ENCODE measurements around the gene MTMR6.

Gene MTMR6

DNA sequence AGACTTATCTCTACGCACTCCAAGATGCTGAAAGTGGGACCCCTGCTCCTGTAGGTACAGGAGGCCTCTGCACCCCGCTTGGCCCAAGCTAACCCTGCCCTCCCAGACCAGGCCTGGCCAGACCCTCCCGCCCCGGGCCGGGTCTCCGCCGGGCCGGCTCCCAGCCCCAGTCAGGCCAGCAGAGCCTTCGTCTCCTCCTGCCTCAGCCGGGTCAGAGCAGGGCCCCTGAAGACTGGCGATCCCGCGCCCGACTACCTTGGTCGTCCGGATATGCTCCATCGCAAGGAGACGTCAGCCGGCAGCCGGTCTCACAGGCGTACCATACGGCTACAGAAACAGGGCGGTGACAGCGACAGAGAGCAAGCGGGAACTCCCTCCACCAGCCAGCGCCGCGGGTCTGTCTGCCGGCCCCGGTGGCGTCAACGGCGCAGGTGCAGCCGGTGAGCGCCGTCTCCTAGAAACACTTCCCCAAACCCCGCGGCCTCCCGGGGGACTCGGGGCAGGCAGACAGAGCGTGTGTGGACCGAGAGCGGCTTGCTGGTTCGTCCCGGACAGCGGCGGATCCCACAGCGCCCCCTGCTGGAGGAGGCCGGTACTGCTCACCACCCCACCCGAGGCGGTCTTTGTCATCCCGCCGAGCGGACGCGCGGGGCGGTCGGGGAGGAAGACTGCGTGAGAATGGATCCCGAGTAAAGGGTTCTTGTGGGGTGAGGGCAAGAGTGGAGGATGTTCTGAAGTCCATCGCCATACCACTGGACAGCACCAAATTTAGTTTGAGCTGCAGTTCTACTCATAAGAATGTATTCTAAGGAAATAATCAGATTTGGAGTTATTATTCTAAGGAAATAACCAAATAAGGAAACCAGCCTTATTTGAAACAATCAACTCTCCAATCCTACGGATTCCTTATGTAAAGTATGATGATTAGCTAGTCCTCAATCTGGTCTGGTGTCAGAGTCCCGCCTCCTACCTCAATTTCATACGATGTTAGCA lies at the start of gene MTMR6:
TSS of gene MTMR6 (minus strand) at position 520 of the 993 bp plus-strand sequence. CDS start at position 279, 241 bp downstream.
- no peak for FAIRE-seq

DNA sequence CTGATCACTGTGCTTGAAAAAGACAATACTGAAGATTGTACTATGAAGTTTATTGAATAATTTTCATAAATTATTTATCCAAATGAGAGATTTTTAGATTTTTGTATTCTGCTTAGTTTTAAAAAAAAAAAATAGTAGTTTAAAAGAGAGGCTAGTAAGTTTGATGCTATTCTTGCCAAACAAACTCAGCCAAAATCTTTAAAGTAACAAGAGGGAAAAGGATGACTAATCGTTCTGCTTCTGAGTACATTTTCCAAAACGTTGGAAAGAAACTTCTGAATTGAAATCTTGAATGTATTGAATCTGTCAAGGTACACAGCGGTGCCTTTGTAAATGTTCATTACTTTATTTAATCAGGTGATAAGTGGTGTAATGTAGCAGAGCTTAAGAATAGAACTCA lies 48.6 kb upstream of the MTMR6 start:
- no peak for FAIRE-seq

DNA sequence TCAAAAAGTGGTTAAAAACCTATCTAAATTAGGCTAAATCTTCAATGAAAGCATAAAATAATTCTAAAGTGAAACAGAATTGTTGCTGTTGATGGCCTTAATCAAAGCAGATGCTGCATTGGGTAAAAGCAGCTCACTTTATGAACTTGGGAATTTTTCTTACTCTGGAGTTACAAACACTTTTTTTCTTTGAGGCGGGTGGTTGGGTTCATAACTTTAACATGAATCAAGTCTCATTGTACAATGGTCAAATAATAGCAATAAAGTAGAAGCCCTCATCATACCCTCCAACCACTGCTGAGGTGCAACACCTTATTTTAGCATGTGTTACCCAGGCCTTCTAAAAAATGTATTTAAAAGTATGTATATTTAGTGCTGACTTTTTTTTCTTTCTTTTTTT lies 43.3 kb upstream of the MTMR6 start:
- no peak for FAIRE-seq

DNA sequence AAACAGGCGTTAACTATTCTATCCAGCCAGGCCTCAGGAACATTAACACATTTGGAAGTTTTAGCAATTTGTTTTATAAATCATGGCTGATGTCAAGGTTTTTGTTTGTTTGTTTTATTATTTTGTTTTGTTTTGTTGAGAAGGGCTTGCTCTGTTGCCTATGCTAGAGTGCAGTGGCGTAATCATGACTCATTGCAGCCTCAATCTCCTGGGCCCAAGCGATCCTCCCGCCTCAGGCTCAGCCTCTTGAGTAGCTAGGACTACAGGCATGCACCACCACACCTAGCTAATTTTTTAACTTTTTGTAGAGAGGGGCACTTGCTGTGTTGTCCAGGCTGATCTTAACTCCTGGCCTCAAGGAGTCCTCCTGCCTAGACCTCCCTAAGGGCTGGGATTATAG lies 42.4 kb upstream of the MTMR6 start:
- FAIRE-seq, result no peak

DNA sequence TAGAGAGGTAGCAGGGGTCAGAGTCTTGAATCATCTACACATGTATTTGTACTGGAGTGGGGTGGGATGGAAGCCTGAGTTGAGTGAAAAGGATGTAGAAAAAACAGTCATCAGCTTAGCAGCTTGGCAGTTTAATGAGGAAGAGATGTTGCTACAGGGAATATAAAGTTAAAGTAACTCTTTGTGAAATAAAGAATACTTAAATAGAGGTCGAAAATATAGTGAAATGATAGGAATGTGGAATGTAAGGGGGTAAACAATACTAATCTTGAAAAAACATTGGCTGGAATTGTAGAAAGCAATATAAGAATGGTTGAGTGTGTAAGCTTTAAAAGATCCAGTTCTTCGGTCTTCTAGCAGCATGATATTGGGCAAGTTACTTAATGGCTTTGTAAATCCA lies 36.8 kb upstream of the MTMR6 start:
- no peak for FAIRE-seq

DNA sequence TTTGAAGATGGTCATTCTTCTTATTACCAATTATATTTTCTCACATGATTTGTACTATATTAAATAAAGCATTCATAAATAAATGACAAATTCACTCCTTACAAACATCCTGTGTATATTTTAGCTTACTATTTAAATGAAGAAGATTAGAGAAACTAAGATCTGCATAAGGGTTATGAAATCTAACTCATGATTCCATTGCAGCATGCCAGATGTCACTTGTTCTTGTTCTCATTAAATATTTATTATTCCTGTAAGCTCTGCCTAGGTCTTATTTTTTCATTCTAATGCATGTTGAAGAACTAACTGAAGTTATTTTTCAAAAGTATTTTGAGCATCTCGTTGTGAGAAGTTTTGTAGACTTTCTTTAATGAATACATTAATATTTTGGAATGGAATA lies 32.5 kb upstream of the MTMR6 start:
- peak; percentile 68 for FAIRE-seq

DNA sequence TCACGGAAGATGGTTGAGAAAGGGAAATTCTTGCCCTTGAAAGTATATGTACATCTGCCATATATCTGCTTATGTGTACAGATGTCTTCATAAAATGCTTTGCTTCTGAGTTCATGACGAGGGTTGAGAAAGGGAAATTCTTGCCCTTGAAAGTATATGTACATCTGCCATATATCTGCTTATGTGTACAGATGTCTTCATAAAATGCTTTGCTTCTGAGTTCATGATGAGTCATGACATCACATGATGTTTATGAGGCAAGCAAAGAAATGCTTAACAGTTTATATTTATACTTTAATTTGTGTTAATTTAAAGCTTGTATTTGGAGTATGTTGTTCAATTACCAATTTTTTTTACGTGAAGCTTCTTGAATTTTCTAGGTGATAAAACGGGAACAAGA lies 31.7 kb upstream of the MTMR6 start:
- FAIRE-seq, result peak; percentile 45

DNA sequence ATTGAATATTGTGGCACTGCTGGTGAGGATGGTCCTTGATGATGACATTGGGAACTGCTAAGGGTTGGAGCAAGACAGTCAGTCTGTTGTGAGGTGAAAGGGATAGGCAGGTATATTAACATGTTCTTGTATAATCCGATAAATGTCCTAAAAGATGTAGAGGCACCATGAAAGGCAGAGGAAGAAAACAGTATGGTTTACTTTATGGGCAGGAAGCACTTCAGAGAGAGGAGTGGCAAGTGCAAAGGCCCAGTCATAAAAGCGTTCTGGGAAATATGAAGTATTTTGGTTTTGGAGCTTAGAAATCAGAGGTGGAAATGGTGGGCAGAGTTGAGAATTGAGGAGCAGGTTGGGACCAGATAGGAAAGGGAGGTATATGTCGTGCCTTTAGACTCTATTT lies 23.6 kb upstream of the MTMR6 start:
- FAIRE-seq, result no peak

DNA sequence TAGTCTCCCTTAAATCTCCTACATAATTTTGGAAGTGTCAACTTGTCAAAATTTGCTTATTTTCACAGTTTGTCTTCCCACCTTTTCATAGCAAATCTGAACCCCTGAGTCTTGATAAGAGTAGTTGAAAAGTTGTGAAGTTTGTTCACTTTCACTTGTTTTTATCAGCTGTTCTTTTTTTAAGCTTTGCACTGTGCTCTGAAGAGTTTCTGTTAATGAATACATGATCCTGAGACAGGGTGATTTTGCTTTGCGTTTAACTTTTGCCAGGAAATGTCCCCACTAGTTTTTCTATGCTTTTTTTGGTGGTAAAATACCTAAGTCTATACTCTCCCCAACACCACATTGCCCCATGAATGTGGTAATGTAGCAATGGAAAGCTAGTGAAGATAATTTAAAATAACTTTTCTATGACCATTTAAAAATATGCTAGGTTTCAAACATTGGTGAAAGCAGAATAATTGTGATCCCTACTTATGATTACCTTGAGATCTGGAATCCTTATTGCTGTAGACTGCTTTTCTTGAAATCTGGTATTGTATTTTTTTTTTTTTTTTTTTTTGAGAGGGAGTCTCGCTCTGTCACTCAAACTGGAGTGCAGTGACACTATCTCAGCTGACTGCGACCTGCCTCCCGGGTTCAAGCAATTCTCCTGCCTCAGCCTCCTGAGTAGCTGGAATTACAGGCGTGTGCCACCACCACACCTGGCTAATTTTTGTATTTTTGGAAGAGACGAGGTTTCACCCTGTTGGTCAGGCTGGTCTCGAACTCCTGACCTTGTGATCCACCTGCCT lies 19.6 kb upstream of the MTMR6 start:
- no peak for FAIRE-seq

DNA sequence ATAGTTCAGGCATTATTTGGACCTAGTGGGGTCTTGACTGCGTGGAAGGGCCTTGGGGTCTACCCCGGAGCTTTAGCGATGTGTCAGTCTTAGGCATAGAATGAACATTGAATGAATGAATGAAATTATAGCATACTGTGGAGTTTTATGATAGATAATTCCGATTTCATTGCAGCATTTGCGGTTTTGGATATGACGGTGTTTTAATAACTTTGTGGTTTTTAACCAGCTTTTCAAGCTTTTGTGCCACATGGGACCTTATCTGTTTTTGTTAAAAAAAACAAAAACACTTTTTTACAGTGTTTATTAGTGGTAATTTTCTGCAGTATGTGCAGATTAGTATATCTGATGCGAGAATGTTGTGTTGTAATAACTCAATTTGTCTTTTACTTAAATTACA lies 14.8 kb upstream of the MTMR6 start:
- FAIRE-seq, result no peak

DNA sequence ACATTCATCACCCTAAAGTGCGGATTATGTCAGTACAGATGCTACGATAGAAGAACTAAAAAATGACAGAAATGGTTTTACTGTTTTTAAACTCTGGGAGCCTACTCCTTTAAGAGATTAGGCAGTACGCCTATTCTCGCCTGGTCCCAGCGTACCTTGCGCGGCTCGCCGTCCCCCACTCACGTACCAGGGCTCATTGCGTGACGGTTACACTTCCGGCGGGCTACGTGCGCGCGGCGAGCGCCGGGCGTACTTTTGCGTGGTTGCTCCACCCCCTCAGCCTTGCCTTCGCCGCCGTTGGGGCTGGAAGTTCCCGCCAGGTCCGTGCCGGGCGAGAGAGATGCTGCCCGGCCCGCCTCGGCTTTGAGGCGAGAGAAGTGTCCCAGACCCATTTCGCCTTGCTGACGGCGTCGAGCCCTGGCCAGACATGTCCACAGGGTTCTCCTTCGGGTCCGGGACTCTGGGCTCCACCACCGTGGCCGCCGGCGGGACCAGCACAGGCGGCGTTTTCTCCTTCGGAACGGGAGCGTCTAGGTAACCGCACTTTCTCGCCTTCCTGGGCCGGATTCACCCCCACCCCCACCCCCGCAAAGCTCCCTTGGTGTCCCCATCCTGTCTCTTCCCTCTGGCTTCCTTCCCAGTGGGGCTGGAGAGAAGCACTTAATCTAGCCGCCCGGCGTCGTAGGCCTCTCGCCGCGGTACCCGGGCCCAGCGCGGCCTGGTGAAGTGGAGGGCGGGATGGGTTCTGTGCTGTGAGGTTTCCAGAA lies 14.2 kb upstream of the MTMR6 start, which contains the start of gene NUP58:
TSS of gene NUP58 (plus strand) at position 279 of the 767 bp plus-strand sequence. CDS start at position 428, 149 bp downstream.
- FAIRE-seq, result peak; percentile 93

DNA sequence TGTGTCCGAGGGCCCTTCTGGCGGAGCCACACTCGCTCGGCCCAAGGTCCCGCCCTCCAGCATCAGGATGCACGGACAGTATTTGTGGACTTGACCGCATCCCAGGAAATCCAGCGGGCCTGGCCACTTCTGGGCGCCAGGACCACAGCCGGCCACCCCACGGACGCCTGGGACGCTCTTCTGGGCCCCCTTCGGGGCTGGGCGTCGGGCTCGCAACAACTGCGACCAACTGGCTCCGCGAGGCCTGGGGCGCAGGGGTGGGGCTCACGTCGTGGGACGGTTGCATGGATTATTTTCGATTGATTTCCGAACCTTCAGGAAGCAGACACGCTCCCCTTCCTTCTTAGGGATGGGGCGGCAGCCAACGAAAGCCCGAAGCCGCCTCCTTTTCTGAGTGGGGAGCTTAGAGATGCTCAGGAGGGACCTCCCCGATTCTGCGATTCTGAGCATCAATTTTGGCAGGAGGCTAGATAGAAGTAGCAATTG lies 13.6 kb upstream of the MTMR6 start:
- no peak for FAIRE-seq

DNA sequence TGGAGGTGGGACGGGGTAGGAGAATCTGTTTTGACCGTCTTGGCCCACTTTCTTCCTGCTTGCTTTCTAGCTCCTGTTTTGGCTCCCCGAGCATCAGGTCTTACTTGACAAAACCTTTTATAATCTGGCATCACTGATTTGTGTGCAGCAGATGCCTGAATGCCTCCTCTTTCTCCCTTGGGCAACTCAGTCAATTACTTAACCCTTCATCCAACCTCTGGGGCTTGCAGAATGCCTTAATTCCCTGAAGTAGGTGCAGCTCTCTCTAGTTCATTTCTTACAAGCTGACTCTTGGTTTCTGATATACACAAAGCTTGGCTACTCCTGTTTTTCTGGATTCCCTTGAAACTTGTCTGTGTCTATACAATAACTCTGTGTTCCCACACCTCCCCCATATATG lies 8.4 kb upstream of the MTMR6 start:
- FAIRE-seq, result no peak

DNA sequence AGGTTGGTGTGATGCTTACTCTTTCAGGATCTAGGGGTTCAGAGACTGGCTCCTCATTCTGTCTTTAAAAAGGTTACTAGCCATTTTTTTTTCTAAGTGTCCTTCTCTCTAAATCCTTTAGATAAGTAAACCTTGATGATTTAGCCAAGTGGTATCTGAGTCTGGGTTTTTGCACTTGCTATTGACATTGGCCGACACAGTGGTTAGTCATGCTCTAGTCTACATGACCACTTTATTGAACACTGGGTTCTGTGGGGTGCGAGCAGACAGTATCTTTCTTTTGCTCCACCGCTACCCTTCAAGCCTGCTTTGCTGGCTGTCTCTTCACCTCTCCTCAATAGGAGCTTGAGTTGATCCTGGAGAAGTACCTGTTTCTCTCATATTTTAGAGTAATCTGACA lies 7.9 kb upstream of the MTMR6 start:
- no peak for FAIRE-seq

DNA sequence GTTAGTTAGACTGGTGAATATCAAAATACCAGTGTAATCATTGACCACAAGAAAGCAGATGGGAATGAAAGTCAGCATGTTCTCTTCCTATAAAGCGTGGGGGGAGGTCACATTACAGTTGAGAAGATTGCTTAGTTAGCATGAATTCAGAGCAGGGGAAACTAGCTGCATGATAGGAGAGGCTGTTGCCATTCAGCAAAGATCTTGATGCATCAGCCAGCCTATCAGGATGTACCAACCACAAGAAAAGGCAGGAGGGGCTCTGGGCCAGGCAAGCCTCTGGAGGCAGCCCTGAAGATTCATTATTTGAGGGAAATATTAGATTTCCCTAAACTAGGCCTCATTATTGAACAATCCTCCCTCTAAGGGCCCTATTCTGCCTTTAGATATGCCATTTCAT lies 5.0 kb upstream of the MTMR6 start:
- FAIRE-seq, result peak; percentile 79

DNA sequence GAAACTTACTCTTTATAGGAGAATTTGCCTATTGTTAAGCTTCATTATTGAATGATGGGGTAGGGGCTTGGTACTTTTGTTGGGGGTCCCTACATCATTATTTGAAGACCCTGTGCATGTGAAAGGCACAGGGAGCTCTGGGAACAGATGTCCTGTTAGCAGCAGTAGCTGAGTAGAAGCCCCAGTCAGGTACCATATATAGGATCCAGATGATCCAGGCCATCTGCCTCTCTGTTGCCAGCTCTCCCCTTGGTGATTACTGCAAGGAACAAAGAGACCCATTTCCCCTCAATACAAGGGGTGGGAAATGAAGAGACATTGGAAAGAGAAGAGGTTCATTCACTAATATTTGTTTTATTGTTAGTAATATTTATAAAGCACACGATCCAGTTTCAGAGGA lies 4.4 kb upstream of the MTMR6 start:
- FAIRE-seq, result no peak

DNA sequence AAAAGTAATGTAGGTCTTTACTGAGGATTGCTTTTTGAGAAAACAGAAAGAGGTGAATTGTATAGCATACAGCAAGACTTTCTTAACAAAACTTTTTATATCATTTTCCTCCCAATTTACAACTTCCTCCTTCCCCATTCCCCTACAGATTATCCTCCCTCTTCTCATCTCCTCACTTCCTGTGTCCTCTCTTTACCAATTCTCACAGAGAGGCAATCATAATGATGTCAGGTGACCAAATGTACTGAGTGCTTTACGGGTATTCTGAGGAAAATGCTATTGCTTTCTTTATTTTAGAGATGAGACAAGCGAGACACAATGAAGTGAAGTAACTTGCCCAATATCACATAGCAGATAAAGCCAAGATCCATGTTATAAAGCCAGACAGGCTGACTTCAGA lies 1.7 kb upstream of the MTMR6 start:
- FAIRE-seq, result no peak

DNA sequence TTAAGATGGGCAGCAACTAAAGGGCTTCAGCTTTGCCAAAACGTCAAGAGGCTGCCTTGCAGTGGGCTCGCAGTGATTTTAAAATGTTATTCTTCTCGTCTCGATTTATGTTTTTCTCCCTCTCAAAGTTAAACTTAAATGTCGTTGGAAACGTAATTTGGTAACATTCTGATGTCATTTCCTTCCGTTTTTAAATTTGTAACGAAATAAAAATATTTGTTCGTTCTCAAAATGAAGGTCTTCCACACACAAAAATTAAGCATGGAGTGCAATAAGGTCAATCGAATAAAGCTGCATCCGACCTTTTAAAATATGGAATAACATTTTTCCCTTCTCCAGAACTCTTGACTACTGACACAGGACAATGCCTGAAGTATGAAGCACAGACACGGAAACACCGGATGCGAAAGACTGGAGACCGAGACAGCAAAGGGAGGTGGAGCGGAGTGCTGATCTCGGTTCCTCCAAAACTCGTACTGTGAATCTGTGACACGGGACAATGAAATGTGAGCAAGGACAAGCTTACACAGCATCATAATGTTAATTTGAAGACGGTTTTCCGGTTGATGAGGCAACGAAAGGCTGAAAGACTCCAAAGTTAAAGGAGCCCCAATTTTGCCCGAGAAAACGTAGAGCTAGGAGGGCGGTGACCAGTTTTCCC lies 850 bp downstream of the MTMR6 start:
- FAIRE-seq, result peak; percentile 64

DNA sequence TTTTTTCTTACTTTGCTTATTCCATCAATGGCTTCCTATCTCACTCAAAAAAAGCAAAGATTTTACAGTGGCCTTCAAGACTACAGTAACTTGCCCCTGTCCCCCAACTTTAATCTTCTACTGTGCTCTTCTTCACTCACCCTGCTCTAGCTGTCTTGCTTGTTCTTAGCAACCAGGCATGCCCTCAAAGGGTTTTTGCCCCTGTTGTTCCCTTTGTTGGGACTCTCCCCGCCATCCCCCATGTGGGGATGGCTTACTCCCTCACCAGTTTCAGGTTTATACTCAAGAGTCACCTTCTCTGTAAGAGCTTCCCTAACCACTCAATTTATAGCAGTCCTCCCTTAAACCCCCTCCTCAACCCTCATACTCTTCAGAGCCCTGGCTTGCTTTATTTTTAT lies 5.4 kb downstream of the MTMR6 start:
- no peak for FAIRE-seq

DNA sequence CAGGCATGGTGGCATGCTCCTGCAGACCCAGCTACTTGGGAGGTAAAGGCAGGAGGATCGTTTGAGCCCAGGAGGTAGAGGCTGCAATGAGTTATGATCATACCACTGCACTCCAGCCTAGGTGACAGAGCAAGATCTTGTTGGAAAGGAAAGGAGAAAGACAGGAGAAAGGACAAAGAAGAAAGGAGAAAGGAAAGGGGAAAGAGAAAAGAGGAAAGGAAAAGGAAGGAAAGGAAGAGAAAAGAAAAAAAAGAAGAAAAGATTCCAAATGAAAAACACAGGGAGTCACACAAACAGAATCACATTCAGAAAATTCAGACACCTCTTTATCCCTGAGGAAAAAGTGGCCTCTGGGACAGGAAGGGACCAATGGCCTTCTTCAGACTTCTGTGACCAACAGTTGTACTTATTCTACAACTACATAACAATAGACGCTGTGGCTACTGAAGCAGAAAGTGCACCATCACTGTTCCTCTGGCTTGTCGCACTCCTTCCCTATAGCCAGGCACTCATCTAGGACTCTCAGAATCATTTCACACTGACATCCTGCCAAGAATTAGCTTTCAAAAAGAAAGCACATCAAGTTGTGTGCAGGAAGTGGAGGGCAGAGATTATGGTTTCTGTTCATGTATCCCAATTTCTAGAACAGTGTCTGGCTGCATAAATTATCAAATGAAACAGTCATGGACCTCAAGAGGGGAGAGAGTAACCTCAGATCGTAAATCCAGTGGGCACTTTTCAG lies 5.9 kb downstream of the MTMR6 start:
- FAIRE-seq, result no peak

DNA sequence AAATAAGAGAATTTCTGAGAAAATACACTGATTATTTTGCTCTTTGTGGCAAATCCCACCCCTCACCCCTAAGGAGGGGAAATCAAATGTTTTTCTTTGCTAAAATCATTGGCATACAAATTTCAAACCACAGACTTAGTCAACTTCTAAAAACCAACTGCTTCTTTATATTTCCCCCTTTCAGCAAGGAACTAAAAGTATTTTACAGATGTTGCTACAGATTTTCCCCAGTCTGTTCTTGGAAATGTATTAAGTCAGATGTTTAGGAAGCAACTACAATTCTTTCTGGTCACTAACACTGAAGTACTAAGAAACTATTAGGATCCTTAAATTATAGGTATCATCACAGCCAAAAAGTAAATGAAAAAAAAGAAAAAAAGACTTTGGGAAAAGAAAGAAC lies 6.9 kb downstream of the MTMR6 start:
- no peak for FAIRE-seq

DNA sequence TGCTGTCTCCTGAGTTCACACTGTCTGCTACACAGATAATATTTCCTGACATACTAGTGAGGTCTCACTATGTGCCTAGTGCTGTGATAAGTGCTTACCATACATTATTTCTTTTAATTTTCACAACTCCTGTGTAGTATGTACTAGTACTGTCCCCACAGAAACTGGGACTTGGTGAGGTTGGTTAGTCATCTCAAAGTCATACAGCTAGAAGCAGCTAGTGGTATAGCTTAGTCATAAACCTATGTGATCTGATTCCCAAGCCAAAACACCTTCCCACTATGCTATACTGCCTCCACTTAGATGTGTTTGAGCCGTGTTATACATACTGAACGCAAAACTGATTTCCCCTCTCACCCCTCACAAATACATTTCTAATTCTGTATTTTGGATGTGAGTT lies 10.5 kb downstream of the MTMR6 start:
- FAIRE-seq, result no peak

Data from islet of Langerhans (tissue), 1 donor.